Colonic mucosa (tissue), 4 donors: ENCODE results near the gene WNT9B. TPM values are rescaled to one million over a fixed set of nuclear protein-coding genes. Genes with fewer than 3 reads are reported as not detected.

Experiments used
- DNase-seq: peaks from one replicate; pipeline ENCODE4 v3.0.0-alpha.2; 2020
- H3K27ac ChIP-seq: fragments of 200-600 bp; one replicate; pipeline ENCODE4 v1.8.0; 2021
- H3K27me3 ChIP-seq: fragments of 200-600 bp; one replicate; pipeline ENCODE4 v1.8.0; 2021
- H3K36me3 ChIP-seq: fragments of 200-600 bp; one replicate; pipeline ENCODE4 v1.8.0; 2021
- H3K4me1 ChIP-seq: fragments of 200-600 bp; one replicate; pipeline ENCODE4 v1.8.0; 2021; ENCODE audit warnings: mild to moderate bottlenecking
- H3K4me3 ChIP-seq: fragments of 200-600 bp; one replicate; pipeline ENCODE4 v1.8.0; 2021
- H3K9ac ChIP-seq, 2 donors: one replicate each; pipeline ENCODE4 v1.7.0; 2013; ENCODE audit warnings: control low read depth in 2 of 2, low read depth in 2 of 2, low read length in 2 of 2
- H3K9me3 ChIP-seq: fragments of 200-600 bp; one replicate; pipeline ENCODE4 v1.8.0; 2021
- intact Hi-C: fragments of 100-400 bp; cut with DNase I; formaldehyde crosslinking; loops from one replicate; pipeline ENCODE4 v1.14.1; 2022
- total RNA-seq, 2 donors: library from RNA; stranded (reverse); fragmentation: NEBNext Ultra II Directional in 1 of 2; extraction: Animal tissue kit (Norgen Biotek cat#: 25700) in 1 of 2; gene quantifications; one replicate each; pipeline ENCODE4 v1.2.1, GENCODE V29; 2021
- TF ChIP-seq, protein P1 (sequence below): fragments of 200-600 bp; IDR thresholded peaks from one replicate; pipeline ENCODE4 v1.8.0; 2022; ENCODE audit warnings: antibody characterized with exemption, mild to moderate bottlenecking
- donor health status: healthy.
- donor health status: DM: no; HTN: no; CAD: no.
- donor health status: DM: no; HTN: no; CAD: no.

WNT9B gene
- total RNA-seq, 2 donors from 2014 or later: not detected

GRCh38 chr17:46822388-46822921 lies 28.9 kb upstream of the WNT9B start:
- H3K4me3 ChIP-seq: no peak overlapping the region
- no peaks in the 10 kb centered on the region for H3K36me3 ChIP-seq
- peaks cover 6% of the 10 kb centered on the region for H3K4me1 ChIP-seq
- no peak overlapping the region for H3K27ac ChIP-seq
- no peak overlapping the region for H3K9ac ChIP-seq
- peak; percentile 23 for DNase-seq
- intact Hi-C loops: loop anchor here (5.0 kb wide), 1 partner anchor 40 kb away; no protein-coding TSS in a partner anchor
- H3K27me3 ChIP-seq: peaks cover 52% of the 10 kb centered on the region
- TF ChIP-seq, protein P1, sequence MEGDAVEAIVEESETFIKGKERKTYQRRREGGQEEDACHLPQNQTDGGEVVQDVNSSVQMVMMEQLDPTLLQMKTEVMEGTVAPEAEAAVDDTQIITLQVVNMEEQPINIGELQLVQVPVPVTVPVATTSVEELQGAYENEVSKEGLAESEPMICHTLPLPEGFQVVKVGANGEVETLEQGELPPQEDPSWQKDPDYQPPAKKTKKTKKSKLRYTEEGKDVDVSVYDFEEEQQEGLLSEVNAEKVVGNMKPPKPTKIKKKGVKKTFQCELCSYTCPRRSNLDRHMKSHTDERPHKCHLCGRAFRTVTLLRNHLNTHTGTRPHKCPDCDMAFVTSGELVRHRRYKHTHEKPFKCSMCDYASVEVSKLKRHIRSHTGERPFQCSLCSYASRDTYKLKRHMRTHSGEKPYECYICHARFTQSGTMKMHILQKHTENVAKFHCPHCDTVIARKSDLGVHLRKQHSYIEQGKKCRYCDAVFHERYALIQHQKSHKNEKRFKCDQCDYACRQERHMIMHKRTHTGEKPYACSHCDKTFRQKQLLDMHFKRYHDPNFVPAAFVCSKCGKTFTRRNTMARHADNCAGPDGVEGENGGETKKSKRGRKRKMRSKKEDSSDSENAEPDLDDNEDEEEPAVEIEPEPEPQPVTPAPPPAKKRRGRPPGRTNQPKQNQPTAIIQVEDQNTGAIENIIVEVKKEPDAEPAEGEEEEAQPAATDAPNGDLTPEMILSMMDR: peak; percentile 53
- no peaks in the 10 kb centered on the region for H3K9me3 ChIP-seq

GRCh38 chr17:46823657-46824056 lies 27.7 kb upstream of the WNT9B start:
- Histone ChIP-seq H3K4me1 (peaks cover 5% of the 10 kb centered on the region), H3K9ac (no peak overlapping the region)
- intact Hi-C loops: loop anchor here (5.0 kb wide), 1 partner anchor 41 kb away; no protein-coding TSS in a partner anchor

DNA sequence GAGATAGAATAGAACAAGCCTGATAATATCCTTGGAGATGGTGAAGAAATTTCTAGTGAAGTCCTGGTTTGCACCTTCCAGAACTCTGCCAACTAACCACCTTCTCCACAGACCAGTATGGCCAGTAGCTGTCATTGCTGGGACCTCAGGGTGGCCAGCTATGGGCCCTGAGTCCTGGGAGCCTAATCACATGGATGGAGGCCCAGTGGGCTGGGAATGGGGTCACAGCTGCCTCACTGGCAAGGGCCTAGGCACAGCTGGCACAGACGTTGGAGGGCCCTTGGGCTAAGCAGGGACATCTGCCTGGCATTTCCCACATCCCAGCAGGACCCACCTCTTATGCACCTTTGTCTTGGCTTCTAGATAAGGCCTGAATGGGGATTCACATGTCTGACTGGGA lies 25.3 kb upstream of the WNT9B start:
- intact Hi-C loops: no loop called here
- Histone ChIP-seq H3K4me1 (no peaks in the 10 kb centered on the region), H3K27me3 (peaks cover 15% of the 10 kb centered on the region), H3K9ac (no peak overlapping the region), H3K36me3 (no peaks in the 10 kb centered on the region), H3K9me3 (no peaks in the 10 kb centered on the region), H3K27ac (no peak overlapping the region), H3K4me3 (no peak overlapping the region)
- no peak for DNase-seq
- TF ChIP-seq, protein P1: no peak

More at GRCh38 chr17:46823657-46824056, 27.7 kb upstream of the WNT9B start:
- no peak for DNase-seq
- no peak overlapping the region for H3K4me3 ChIP-seq
- TF ChIP-seq, protein P1: no peak
- peaks cover 40% of the 10 kb centered on the region for H3K27me3 ChIP-seq
- H3K36me3 ChIP-seq: no peaks in the 10 kb centered on the region
- H3K27ac ChIP-seq: no peak overlapping the region
- H3K9me3 ChIP-seq: no peaks in the 10 kb centered on the region

DNA sequence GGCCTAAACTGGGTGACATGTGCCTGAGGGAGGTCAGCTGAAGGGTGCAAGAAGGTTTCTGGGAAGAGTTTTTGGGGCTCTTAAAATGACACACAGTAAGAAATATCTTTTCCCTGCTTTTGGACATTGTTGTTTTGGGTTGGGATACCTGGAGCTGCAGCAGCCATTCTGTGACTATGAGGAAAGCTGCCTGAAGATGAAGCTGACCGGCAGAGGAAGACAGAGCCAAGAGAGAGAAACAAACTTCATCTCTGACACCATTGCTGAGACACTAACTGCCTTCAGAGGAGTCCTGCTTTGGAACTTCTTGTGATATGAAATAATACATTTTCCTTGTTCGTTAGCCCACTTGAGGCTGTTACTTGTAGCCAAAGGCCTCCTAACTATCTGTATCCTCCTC lies 24.1 kb upstream of the WNT9B start:
- H3K9me3 ChIP-seq: no peaks in the 10 kb centered on the region
- no peak overlapping the region for H3K9ac ChIP-seq
- TF ChIP-seq, protein P1: no peak
- no peak overlapping the region for H3K27ac ChIP-seq
- intact Hi-C loops: no loop called here
- no peaks in the 10 kb centered on the region for H3K4me1 ChIP-seq
- no peak overlapping the region for H3K4me3 ChIP-seq
- no peaks in the 10 kb centered on the region for H3K36me3 ChIP-seq
- no peak for DNase-seq
- peaks cover 3% of the 10 kb centered on the region for H3K27me3 ChIP-seq

DNA sequence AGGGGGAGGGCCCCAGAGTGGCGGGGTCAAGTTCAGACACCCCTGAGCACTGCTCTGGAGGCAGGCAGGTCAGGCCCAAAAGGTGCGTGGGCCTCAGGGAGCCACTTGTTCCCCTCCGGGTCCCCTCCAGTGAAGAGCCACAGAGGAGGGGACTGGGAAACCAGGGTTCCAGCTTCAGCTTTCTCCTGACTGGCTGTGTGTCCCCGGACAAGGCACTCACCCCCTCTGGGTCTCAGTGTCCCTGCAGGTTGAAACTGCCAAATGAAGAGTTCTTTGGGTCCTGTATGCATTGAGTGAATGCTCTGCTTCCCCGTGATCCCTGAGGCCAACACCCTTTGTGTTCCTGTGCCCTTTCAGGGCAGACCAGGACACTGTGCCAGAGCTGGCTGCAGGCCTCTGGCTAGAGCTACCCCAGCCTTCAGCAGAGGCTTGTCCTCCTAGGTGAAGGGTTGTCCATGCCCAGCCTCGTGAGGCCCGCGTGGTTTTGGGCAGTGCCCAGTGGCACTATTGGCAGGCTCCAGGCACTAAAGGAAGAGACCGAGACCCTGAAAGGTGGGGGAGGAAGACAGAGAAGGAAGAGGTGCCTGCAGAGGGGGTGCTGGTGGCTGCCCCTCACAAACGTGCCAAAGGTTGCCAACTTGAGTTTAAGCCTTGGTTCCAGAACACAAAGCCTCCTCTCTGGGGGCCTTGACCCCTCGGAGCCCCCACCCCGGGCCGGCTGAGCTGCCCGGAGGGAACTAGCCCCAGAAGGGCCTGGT lies 19.6 kb upstream of the WNT9B start:
- TF ChIP-seq, protein P1: no peak
- Histone ChIP-seq H3K36me3 (no peaks in the 10 kb centered on the region), H3K4me3 (no peak overlapping the region), H3K9ac (no peak overlapping the region), H3K9me3 (no peaks in the 10 kb centered on the region), H3K27me3 (peaks cover 4% of the 10 kb centered on the region), H3K4me1 (no peaks in the 10 kb centered on the region), H3K27ac (no peak overlapping the region)
- intact Hi-C loops: no loop called here
- DNase-seq: no peak
